HTR-8/SVneo (cell line): ENCODE measurements around the gene NPIPB12.
"Not testable (repeated sequence)": the region's sequence is repeated elsewhere in the genome, so short reads cannot be mapped to it uniquely, and the experiment has no call there.

ENCODE experiments used
- DNase-seq: peaks from one replicate; pipeline ENCODE4 v3.0.0; 2011; ENCODE audit warnings: low spot score, mixed read lengths; ENCODE audit not compliant: insufficient read length
- FAIRE-seq: peaks from 2 replicates; lab custom pipeline; 2011; peaks lifted over from hg19 to GRCh38; lab: Jason Lieb, UNC

NPIPB12 gene

DNA sequence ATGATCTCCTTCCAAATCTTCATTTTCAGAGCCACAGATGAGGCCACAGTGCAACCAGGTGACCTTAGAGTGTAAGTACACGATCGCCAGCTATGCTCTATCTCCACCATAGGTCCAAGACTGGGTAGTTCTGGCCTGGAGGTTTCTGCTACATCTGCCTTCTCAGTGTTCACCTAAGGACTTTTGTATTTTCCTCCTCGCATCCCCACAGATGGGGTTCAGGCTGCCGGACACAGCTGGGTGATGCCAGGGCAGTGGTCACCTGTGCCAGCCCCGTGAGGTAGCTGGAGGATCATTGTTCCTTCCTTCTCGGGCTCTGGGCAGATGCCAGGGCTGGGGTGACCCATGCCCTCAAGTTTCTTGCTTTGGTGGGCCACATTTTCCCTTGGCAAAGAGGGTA is at the start of gene NPIPB12:
Gene NPIPB12, minus strand, starts transcription at position 101 of the 400 bp plus-strand sequence.
- not testable (repeated sequence) for FAIRE-seq, DNase-seq

DNA sequence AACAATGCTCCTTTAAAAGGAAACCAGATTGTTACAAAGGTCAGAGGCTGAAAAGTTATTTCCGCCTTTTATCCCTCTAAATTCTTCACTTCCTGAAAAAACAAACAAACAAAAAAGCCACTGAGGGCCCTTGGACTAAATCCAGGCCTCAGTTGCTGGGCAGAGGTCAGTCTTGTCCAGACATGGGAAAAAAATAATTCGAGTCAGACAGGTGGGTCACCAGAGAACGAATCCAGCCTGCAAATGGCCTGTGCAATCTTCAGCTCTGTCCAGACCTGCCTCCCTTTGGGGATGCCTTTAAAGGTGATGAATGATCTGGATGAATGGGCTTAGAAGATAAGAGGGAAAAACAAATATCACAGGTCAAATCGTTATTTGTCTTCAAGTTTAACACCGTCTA is 15.3 kb upstream of the NPIPB12 start:
- not testable (repeated sequence) for FAIRE-seq

DNA sequence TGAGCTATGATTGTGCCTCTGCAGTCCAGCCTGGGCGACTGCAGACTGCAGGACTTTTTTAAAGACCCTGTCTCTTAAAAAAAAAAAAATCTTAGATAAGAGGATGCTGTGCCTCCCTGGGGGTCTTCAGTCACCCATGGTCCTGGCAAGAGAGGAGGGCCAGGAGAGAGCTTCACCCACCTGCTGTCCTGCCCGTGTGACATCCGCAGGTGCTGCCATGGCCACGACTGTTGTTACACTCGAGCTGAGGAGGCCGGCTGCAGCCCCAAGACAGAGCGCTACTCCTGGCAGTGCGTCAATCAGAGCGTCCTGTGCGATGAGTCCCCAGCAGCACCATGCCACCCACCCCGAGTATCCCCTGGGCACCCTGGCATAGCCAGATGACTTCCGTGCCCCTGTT is 23.9 kb downstream of the NPIPB12 start:
- not testable (repeated sequence) for DNase-seq, FAIRE-seq

More for the DNA sequence above, 15.3 kb upstream of the NPIPB12 start:
- not testable (repeated sequence) for DNase-seq

DNA sequence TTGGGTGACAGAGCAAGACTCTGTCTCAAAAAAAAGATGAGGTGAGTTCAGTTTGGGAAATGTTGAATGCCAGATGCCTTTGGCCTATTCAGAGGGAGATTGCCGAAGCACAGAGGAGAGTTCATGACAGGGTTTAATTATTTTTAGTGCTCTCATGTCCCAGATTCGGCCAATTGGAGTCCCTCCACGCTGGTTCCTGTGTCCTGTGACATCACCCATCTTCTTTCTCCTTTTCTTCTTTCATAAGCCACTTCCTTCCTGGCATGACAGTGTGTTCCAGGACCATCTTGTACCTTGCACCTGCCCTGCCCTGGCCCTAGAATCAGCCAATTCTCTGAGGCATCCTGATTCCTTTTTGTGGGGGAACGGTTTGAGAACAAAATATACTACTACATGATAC is 34.1 kb downstream of the NPIPB12 start:
- FAIRE-seq, DNase-seq: not testable (repeated sequence)

DNA sequence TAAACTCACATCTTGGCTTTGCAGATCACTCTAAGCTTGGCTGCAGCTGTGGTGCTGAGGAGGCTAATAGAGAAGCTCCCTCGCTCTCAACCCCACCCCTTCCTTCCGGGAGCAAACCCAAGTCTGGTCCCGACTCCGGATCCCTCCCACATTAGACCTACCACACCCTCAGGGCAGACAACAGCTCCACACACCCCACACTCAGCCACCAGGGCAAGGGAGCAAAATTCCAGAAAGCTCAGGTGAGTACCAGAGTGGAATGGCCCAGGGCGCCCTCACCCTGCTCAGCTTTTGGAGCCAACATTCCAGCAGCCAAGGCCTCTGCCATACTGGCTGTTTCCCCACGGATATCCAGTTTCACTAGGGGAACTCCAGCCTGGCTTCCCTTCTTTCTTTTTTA is 36.5 kb downstream of the NPIPB12 start:
- not testable (repeated sequence) for DNase-seq, FAIRE-seq

DNA sequence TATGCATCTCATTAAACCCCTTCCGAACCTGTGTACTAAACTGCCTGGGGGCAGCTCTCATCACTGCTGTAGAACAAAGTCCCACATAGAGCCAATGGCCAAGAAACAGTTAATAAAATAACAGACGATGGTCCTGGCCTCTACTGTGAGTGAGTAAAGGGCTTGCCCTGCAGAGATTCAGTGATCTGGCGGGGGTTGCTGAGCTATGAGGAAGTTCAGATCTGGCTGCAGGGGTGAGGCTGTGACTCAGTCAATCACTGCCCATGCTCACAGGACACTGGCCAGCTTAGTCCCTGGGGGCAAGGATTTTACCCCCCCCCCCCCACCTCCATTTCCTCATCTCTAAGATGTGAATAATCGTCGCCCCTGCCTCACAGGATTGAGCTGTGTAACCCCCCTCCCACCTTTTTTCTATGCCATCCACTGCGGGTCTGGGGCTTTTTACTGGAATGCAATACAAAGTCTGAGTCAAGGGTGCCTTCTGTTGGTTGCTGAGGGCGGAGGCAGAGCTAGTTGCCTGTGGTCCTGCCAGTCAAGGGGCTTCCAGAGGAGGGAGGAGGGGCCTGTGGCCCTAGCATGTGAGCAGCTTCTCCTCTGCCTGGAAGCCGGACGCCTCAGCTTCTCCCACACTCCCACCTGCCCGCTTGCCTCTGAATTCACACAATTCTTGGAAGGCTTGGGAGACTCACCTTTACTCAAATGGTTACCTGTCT is 38.4 kb downstream of the NPIPB12 start:
- not testable (repeated sequence) for DNase-seq, FAIRE-seq

DNA sequence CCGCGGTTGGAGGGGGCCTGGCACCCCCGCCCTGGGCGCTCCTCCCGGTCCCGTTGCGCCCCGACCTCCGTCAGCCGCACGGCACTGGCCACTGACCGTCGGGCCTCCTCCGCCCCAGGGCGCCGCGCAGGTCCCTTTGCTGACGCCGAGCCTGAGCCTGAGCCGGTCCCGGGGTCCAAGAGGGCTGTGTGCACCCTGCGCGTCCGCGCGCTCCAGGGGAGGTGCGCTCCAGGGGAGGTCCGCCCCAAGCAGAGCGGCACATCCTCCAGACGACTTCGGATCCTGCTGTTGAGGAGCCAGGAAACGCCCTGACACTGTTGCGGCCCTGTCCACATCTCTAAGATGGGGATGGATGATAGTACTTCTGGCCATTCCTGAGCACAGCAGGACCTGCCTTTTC is 39.3 kb downstream of the NPIPB12 start:
- not testable (repeated sequence) for FAIRE-seq, DNase-seq

DNA sequence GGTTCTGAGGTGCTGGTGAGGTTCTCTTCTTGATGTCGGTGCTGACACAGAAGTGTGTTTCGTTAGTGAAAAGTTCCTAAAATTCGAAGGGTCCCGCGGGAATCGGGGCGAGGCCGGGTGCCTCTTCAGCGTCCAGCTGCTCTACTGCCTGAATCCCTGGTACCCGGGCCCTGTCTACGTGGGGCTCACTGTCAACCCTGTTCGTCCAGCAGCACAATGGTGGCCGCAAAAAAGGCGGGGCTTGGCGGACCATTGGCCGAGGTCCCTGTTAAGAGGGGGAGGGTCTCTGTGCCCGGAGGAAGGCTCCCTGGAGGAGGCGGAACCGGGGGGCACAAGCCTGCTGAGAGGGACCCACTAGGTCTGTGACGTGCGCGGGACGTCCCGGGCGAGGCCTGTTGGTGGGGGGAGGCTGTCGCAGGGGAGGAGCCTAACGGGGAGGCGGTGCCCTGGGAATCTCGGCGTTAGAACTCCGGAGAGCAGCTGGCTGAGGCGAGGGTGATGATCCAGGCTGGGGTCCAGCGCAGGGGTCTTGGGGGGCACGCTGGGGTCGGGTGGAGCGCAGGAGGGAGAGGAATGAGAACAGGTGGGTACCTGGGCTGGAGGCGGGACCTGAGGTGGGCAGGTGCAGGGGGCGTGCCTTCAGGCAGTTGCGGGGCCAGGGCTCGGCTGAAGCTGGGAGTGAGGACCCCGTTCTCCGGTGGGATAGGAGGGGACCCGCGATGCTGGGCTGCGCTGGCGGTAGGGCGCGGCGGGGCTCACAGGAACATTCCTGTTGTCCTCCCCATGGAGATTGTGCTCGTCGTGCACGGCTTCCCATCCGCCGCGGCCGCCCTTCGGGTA is 40.0 kb downstream of the NPIPB12 start:
- FAIRE-seq, DNase-seq: not testable (repeated sequence)

DNA sequence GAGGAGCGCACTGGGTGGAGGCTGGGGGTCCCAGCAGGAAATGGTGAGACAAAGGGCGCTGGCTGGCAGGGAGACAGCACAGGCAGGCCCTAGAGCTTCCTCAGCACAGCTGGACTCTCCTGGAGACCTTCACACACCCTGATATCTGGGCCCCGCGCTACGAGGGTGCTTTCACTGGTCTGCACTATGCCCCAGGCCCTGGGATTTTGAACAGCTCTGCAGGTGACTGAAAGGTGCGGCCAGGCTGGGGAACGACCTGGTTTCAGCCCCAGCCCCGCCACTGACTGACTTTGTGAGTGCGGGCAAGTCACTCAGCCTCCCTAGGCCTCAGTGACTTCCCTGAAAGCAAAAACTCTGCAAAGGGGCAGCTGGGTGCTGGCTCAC is 45.6 kb downstream of the NPIPB12 start:
- not testable (repeated sequence) for FAIRE-seq, DNase-seq

DNA sequence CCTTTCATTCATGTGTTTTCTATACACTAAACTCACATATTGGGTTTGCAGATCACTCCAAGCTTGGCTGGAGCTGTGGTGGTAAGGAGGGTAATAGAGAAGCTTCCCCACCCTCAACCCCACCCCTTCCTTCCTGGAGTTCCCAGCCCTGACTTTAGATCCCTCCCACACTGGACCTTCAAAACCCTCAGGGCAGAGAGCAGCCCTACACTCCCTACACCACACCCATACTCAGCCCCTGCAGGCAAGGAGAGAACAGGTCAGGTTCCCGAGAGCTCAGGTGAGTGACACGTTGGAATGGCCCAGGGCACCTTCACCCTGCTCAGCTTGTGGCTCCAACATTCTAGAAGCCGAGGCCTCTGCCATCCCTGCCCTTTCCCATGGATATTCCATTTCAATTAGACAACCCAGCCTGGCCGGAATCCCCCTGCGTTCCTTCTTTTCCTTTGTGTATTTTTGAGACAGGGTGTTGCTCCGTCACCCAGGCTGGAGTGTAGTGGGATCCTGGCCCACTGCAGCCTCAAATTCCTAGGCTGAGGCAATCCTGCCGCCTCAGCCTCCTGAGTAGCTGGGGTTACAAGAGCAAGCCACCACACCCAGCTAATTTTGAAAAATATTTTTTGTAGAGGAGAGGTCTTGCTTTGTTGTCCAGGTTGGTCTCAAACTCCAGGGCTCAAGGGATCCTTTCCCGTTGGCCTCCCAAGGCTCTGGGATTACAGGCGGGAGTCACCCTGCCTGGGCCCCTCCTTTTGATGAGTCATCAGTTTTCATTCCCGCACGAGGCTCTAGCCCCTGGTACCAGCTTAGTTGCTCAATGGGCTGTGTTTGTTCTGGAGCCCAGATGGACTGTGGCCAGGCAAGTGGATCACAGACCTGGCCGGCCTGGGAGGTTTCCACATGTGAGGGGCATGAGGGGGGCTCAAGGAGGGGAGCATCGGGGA is 46.2 kb downstream of the NPIPB12 start, which contains the start of gene SULT1A4:
Gene SULT1A4, plus strand, starts transcription at position 208 of the 941 bp plus-strand sequence. CDS start 1,473 bp downstream, outside the sequence.
- DNase-seq, FAIRE-seq: not testable (repeated sequence)

DNA sequence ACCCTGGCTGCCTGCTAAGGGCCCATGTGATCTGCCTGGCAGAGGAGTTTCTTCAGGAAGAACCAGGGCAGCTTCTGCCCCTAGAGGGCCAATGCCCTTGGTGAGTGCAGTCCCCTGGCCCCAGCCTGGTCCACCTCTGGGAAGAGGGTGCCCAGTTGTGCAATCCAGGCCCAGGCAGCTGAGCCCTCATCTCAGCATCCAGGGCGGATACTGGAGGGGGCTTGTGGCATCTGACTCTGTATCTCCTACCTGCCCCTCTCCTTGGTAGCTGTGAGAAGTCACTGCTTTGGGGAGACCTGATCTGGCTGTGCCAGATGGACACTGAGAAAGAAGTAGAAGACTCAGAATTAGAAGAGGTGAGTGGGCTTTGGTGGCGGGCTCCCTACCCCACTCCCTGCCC is 48.5 kb downstream of the NPIPB12 start:
- DNase-seq, FAIRE-seq: not testable (repeated sequence)

DNA sequence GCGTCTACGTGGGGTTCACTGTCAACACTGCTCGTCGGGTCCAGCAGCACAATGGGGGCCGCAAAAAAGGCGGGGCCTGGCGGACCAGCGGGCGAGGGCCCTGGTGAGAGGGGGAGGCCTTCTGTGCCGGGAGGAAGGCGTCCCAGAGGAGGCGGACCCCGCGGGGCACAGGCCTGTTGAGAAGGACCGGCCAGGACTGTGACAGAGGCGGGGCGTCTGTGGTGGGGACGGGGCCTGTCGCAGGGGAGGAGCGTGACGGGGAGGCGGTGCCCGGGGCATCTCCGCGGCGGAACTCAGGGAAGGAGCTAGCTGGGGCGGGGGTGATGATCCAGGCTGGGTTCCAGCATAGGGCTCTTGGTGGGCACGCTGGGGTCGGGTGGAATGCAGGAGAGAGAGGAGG is 51.4 kb downstream of the NPIPB12 start:
- DNase-seq, result not testable (repeated sequence)
- peak; percentile 72 for FAIRE-seq

DNA sequence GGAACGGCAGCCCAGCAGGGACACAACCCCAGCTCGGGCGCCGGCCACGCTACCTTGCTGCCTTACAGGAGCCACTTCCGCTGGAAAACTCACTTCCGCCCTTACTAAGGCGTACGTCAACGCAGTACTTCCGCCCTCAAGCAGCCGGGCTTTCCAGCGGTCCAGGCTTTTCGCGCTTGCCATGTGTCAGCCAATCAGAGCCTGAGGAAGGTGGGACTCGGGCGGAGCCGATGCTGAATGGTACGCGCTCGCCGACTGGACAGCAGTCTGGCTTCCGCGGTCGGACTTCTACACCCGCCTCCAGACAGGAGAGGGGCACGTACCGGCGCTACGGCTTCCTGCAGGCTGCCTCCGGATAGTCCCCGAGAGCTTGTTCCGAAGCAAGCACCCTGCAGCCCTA is 51.9 kb downstream of the NPIPB12 start, which contains the start of the genes BOLA2 and SLX1B:
Gene BOLA2, minus strand, starts transcription at position 83 of the 400 bp plus-strand sequence. CDS start 98 bp downstream, outside the sequence.
Gene SLX1B, plus strand, starts transcription at position 265 of the 400 bp plus-strand sequence.
- DNase-seq, result not testable (repeated sequence)
- FAIRE-seq, result peak; percentile 94

DNA sequence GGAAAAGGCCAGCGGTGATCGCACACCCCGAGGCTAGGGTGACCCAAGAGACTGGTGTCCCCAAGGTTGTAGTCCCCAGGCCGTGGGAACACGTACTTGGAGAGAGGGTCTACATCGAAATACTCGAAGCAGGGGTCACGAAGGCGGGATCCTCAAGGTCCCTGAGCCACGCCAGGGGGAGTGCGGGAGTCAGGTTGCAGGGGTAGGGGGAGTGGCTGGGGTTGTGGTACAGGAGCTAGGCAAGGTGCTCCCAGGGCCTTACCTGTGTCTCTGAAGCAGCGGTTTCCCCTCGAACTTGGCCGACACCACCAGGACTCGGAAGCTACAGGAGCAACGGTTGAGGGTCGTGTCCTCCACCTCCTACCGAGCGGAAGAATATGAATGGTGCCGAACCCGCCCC is 52.5 kb downstream of the NPIPB12 start:
- FAIRE-seq, DNase-seq: not testable (repeated sequence)
